CD14-positive monocyte (primary cell): Measurements from ENCODE around the gene PCDHGA6. TPM values are rescaled to one million over a fixed set of nuclear protein-coding genes. Genes with fewer than 3 reads are reported as not detected.
A peak's percentile ranks its signal among the peaks of the same experiment; 100 is the strongest.
"Not testable (repeated sequence)": the region's sequence is repeated elsewhere in the genome, so short reads cannot be mapped to it uniquely, and the experiment has no call there.

Source experiments
- DNase-seq, 3 donors: peaks; one replicate each; pipeline ENCODE4 v3.0.0-alpha.2; 2011 to 2022
- H2AFZ ChIP-seq: 2 replicates; pipeline ENCODE4 v1.6.0; 2012; ENCODE audit warnings: mild to moderate bottlenecking, low read depth, low read length, inconsistent platforms; ENCODE audit not compliant: insufficient read depth, poor library complexity, severe bottlenecking
- H3K27ac ChIP-seq, 2 donors: 1 replicate in 1 of 2; 2 replicates in 1 of 2; pipeline ENCODE4 v1.5.1; 2012 to 2013; ENCODE audit warnings: low read length in 2 of 2, control low read depth in 1 of 2, inconsistent platforms in 1 of 2, low read depth in 1 of 2, mild to moderate bottlenecking in 1 of 2
- H3K27me3 ChIP-seq, 2 donors: one replicate each; pipeline versions ENCODE4 v1.6.0 to v1.6.1; 2011 to 2013; ENCODE audit warnings: low read length in 2 of 2; ENCODE audit not compliant: control insufficient read depth in 2 of 2, insufficient read depth in 2 of 2
- H3K36me3 ChIP-seq, 2 donors: replicated peaks in 1 of 2; 1 replicate in 1 of 2; 2 replicates in 1 of 2; pipeline versions ENCODE4 v1.5.1 to v1.6.1; 2012 to 2013; ENCODE audit warnings: low read length in 2 of 2, control low read depth in 1 of 2, inconsistent platforms in 1 of 2, mild to moderate bottlenecking in 1 of 2; ENCODE audit not compliant: insufficient read depth in 2 of 2, control insufficient read depth in 1 of 2
- H3K4me1 ChIP-seq, 2 donors: 1 replicate in 1 of 2; 2 replicates in 1 of 2; pipeline versions ENCODE4 v1.5.1 to v1.6.1; 2012 to 2013; ENCODE audit warnings: low read length in 2 of 2, control low read depth in 1 of 2, inconsistent platforms in 1 of 2, mild to moderate bottlenecking in 1 of 2, moderate library complexity in 1 of 2; ENCODE audit not compliant: insufficient read depth in 2 of 2, control insufficient read depth in 1 of 2
- H3K4me2 ChIP-seq: replicated peaks from 2 replicates; pipeline ENCODE3; 2012; ENCODE audit warnings: low read length, moderate library complexity, mild to moderate bottlenecking; ENCODE audit not compliant: poor library complexity, severe bottlenecking; ENCODE audit errors: extremely low read depth
- H3K4me3 ChIP-seq, 3 experiments: fragments of 200-600 bp in 1 of 3; sonication (generic) in 1 of 3; replicated peaks in 1 of 3; 1 replicate in 2 of 3; 2 replicates in 1 of 3; pipeline ENCODE4 v1.5.1; 2011 to 2013; ENCODE audit warnings: low read length in 3 of 3, mild to moderate bottlenecking in 3 of 3, control low read depth in 2 of 3, low read depth in 2 of 3, inconsistent platforms in 1 of 3, moderate library complexity in 1 of 3
- H3K79me2 ChIP-seq: 2 replicates; pipeline ENCODE4 v1.6.0; 2012; ENCODE audit warnings: mild to moderate bottlenecking, control low read depth, inconsistent platforms, low read length, moderate library complexity; ENCODE audit not compliant: insufficient read depth
- H3K9ac ChIP-seq: 2 replicates; pipeline ENCODE4 v1.6.0; 2017; ENCODE audit warnings: low read length, mild to moderate bottlenecking; ENCODE audit not compliant: insufficient read depth, poor library complexity, severe bottlenecking
- H3K9me3 ChIP-seq, 2 donors: replicated peaks in 1 of 2; 1 replicate in 1 of 2; 2 replicates in 1 of 2; pipeline versions ENCODE4 v1.5.1 to v1.6.1; 2012 to 2013; ENCODE audit warnings: low read length in 2 of 2, control low read depth in 1 of 2; ENCODE audit not compliant: control insufficient read depth in 1 of 2, insufficient read depth in 1 of 2
- H4K20me1 ChIP-seq: 2 replicates; pipeline ENCODE4 v1.6.0; 2012; ENCODE audit warnings: mild to moderate bottlenecking, low read length, control low read depth, moderate library complexity; ENCODE audit not compliant: insufficient read depth
- H3K27ac Mint-ChIP-seq, 7 donors: one replicate each; pipeline ENCODE4 v1.8.0; 2020; ENCODE audit warnings: mild to moderate bottlenecking in 7 of 7, mixed read lengths in 7 of 7, moderate library complexity in 6 of 7, inconsistent platforms in 2 of 7
- H3K27me3 Mint-ChIP-seq, 3 donors: one replicate each; pipeline ENCODE4 v1.8.0; 2021 to 2022; ENCODE audit warnings: low read depth in 3 of 3, mild to moderate bottlenecking in 3 of 3, mixed read lengths in 3 of 3, moderate library complexity in 3 of 3, inconsistent platforms in 1 of 3
- H3K36me3 Mint-ChIP-seq, 2 donors: one replicate each; pipeline ENCODE4 v1.8.0; 2020; ENCODE audit warnings: mixed read lengths in 2 of 2, inconsistent platforms in 1 of 2, mild to moderate bottlenecking in 1 of 2
- H3K4me1 Mint-ChIP-seq: one replicate; pipeline ENCODE4 v1.8.0; 2020; ENCODE audit warnings: mild to moderate bottlenecking, mixed read lengths
- H3K4me3 Mint-ChIP-seq, 2 donors: one replicate each; pipeline ENCODE4 v1.8.0; 2020; ENCODE audit warnings: mild to moderate bottlenecking in 2 of 2, mixed read lengths in 2 of 2, moderate library complexity in 1 of 2
- H3K9me3 Mint-ChIP-seq, 7 donors: one replicate each; pipeline ENCODE4 v1.8.0; 2020 to 2022; ENCODE audit warnings: mixed read lengths in 7 of 7, mild to moderate bottlenecking in 6 of 7, moderate library complexity in 6 of 7, inconsistent platforms in 2 of 7
- WGBS: methylation state at CpG from one replicate; pipeline ENCODE4 v1.1.5; 2013; ENCODE audit warnings: missing lambda C conversion rate; ENCODE audit not compliant: insufficient coverage; 5-methylcytosine and 5-hydroxymethylcytosine counted together
- intact Hi-C, 2 donors: fragments of 100-400 bp; cut with micrococcal nuclease; formaldehyde crosslinking; loops; one replicate each; pipeline versions ENCODE4 v1.15.0 to v1.15.1; 2023
- polyA plus RNA-seq, 3 donors: library from polyadenylated mRNA; depleted of rRNA in 1 of 3; unstranded in 2 of 3; stranded (reverse) in 1 of 3; fragments of 300-500 nt in 2 of 3; fragments of >200 nt in 1 of 3; fragmentation: Illumina TruSeq in 2 of 3; gene quantifications; 1 replicate in 2 of 3; 2 replicates in 1 of 3; pipeline ENCODE4 v1.2.3, GENCODE V29; 2012 to 2021
- TF ChIP-seq, protein P1 (sequence below): fragments of 200-600 bp; IDR thresholded peaks from one replicate; pipeline ENCODE4 v1.8.0; 2022; ENCODE audit warnings: antibody characterized with exemption, mild to moderate bottlenecking

PCDHGA6 gene
- polyA plus RNA-seq, 3 donors, result not detected

DNA sequence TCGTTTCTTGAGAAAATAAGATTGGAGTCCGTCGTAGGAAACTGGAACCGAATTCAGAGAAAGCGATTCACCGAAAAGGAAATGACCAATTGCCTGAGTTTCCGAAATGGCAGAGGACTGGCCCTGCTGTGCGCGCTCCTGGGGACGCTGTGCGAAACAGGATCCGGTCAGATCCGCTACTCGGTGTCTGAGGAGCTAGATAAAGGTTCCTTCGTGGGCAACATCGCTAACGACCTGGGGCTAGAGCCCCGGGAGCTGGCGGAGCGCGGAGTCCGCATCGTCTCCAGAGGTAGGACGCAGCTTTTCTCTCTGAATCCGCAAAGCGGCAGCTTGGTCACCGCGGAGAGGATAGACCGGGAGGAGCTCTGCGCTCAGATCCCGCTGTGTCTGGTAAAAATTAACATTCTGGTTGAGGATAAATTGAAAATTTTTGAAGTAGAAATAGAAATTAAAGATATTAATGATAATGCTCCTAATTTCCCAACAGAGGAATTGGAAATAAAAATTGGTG lies 29.7 kb upstream of the PCDHGA6 start:
- Mint-ChIP-seq H3K36me3 (peaks cover 4 to 11% of the 10 kb centered on the region in 2 donors), H3K27me3 (peaks cover 31 to 64% (median 53%) of the 10 kb centered on the region in 3 donors), H3K4me3 (peak overlapping the region; percentile 37 to 66), H3K9me3 (peaks cover 44 to 81% (median 74%) of the 10 kb centered on the region in 7 donors), H3K4me1 (peaks cover 2% of the 10 kb centered on the region), H3K27ac (peak overlapping the region in 1 of 7 donors; percentile 28)
- TF ChIP-seq, protein P1, sequence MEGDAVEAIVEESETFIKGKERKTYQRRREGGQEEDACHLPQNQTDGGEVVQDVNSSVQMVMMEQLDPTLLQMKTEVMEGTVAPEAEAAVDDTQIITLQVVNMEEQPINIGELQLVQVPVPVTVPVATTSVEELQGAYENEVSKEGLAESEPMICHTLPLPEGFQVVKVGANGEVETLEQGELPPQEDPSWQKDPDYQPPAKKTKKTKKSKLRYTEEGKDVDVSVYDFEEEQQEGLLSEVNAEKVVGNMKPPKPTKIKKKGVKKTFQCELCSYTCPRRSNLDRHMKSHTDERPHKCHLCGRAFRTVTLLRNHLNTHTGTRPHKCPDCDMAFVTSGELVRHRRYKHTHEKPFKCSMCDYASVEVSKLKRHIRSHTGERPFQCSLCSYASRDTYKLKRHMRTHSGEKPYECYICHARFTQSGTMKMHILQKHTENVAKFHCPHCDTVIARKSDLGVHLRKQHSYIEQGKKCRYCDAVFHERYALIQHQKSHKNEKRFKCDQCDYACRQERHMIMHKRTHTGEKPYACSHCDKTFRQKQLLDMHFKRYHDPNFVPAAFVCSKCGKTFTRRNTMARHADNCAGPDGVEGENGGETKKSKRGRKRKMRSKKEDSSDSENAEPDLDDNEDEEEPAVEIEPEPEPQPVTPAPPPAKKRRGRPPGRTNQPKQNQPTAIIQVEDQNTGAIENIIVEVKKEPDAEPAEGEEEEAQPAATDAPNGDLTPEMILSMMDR, result peak; percentile 10
- Histone ChIP-seq H3K4me3 (no peak overlapping the region), H3K9me3 (peaks cover 47 to 72% of the 10 kb centered on the region in 2 donors), H3K27ac (no peak overlapping the region), H3K9ac (no peak overlapping the region), H3K79me2 (no peaks in the 10 kb centered on the region), H3K27me3 (peaks cover 4 to 48% of the 10 kb centered on the region in 2 donors), H3K4me2 (peak overlapping the region; percentile 22), H3K4me1 (no peaks in the 10 kb centered on the region), H3K36me3 (no peaks in the 10 kb centered on the region), H4K20me1 (no peaks in the 10 kb centered on the region), H2AFZ (no peak overlapping the region)
- intact Hi-C loops, result no loop called here
- no peak for DNase-seq
- 34% methylated on average over 26 of the region's 31 CpGs for WGBS

DNA sequence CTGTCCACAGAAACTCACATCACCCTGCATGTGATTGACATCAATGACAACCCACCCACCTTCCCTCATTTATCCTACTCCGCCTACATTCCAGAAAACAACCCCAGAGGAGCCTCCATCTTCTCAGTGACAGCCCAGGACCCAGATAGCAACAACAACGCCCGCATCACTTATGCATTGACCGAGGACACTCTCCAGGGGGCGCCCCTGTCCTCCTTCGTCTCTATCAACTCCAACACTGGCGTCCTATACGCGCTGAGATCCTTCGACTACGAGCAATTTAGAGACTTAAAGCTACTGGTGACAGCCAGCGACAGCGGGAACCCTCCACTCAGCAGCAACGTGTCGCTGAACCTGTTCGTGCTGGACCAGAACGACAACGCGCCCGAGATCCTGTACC lies 28.4 kb upstream of the PCDHGA6 start:
- Histone ChIP-seq H3K4me2 (no peak overlapping the region), H3K4me3 (no peak overlapping the region), H3K9me3 (peaks cover 42 to 67% of the 10 kb centered on the region in 2 donors), H3K27me3 (peaks cover 5 to 42% of the 10 kb centered on the region in 2 donors), H3K79me2 (no peaks in the 10 kb centered on the region), H3K27ac (no peak overlapping the region), H3K4me1 (no peaks in the 10 kb centered on the region), H2AFZ (no peak overlapping the region), H3K36me3 (no peaks in the 10 kb centered on the region), H4K20me1 (no peaks in the 10 kb centered on the region), H3K9ac (no peak overlapping the region)
- intact Hi-C loops, result no loop called here
- peaks cover 2% of the 10 kb centered on the region for H3K4me1 Mint-ChIP-seq
- DNase-seq, result no peak
- 38% methylated on average over 20 of the region's 20 CpGs for WGBS
- H3K27ac Mint-ChIP-seq, result no peak overlapping the region
- H3K4me3 Mint-ChIP-seq, result peak overlapping the region in 1 of 2 donors; percentile 23
- H3K36me3 Mint-ChIP-seq, result peaks cover 5 to 11% of the 10 kb centered on the region in 2 donors
- TF ChIP-seq, protein P1, result no peak
- peaks cover 39 to 77% (median 71%) of the 10 kb centered on the region in 7 donors for H3K9me3 Mint-ChIP-seq
- peaks cover 24 to 58% (median 49%) of the 10 kb centered on the region in 3 donors for H3K27me3 Mint-ChIP-seq

DNA sequence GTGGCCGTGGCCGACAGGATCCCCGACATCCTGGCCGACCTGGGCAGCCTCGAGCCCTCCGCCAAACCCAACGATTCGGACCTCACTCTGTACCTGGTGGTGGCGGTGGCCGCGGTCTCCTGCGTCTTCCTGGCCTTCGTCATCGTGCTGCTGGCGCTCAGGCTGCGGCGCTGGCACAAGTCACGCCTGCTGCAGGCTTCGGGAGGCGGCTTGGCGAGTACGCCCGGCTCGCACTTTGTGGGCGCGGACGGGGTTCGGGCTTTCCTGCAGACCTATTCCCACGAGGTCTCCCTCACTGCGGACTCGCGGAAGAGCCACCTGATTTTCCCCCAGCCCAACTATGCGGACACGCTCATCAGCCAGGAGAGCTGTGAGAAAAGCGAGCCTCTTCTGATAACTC lies 27.7 kb upstream of the PCDHGA6 start:
- H3K9ac ChIP-seq, H2AFZ ChIP-seq, H3K36me3 ChIP-seq, H3K4me1 Mint-ChIP-seq, H3K27ac Mint-ChIP-seq, H3K4me3 ChIP-seq, H4K20me1 ChIP-seq, H3K27ac ChIP-seq, H3K4me1 ChIP-seq, intact Hi-C loops, H3K4me3 Mint-ChIP-seq, H3K79me2 ChIP-seq, H3K4me2 ChIP-seq, DNase-seq, H3K36me3 Mint-ChIP-seq: not testable (repeated sequence)
- 43% methylated on average over 11 of the region's 35 CpGs for WGBS
- Histone ChIP-seq H3K27me3 (peaks cover 12 to 47% of the 10 kb centered on the region in 2 donors), H3K9me3 (peaks cover 41 to 70% of the 10 kb centered on the region in 2 donors)
- H3K27me3 Mint-ChIP-seq, result peaks cover 22 to 58% (median 51%) of the 10 kb centered on the region in 3 donors
- peaks cover 37 to 76% (median 71%) of the 10 kb centered on the region in 7 donors for H3K9me3 Mint-ChIP-seq
